Activated naive CD8-positive, alpha-beta T cell treated with anti-CD3 and anti-CD28 coated beads, Interleukin-2, amount 50 U/mL, for 16 hours (primary cell): Measurements from ENCODE around the gene ACMSD.
"Not testable (repeated sequence)": the region's sequence is repeated elsewhere in the genome, so short reads cannot be mapped to it uniquely, and the experiment has no call there.

Experiments used
- DNase-seq: peaks from one replicate; pipeline ENCODE4 v3.0.0-alpha.2; 2020; ENCODE audit warnings: low read depth, low spot score

The ACMSD gene

DNA sequence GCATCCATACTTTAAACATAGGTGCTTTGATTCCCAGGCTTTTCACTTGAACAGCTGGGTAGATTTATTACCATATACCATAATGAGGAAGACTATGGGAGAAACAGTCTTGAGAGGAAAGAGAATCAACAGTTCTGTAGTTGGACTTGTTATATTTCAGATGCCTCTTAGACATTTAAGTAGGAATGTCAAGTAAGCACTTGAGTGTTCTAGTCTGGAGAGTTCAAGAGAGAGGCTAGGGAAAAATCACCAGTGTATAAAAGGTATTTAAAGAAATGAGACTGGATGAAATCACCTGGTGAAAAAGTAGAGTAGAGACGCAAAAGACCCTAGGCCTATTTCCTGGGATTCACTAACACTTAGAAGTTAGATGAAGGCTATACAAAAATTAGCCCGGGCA is 66.8 kb downstream of the ACMSD start:
- DNase-seq: no peak

DNA sequence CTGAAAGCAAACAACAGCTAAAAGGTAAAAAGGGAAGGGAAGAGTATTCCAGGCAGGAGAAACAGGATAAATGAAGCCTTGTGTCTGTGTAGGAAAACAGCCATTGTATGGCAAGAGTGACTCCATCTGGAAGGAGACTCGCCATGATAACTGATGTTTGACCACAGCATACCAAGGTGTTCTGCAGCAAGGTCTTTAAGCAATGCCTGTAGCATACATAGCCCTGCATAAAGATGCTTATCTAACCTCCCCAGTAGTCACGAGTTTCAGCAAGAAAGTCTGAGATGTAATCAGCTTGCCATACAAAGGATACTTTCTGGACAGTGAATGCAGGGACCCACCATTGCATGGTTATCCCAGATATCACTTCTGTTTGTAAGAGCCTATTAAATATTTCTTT is 68.3 kb downstream of the ACMSD start:
- no peak for DNase-seq

DNA sequence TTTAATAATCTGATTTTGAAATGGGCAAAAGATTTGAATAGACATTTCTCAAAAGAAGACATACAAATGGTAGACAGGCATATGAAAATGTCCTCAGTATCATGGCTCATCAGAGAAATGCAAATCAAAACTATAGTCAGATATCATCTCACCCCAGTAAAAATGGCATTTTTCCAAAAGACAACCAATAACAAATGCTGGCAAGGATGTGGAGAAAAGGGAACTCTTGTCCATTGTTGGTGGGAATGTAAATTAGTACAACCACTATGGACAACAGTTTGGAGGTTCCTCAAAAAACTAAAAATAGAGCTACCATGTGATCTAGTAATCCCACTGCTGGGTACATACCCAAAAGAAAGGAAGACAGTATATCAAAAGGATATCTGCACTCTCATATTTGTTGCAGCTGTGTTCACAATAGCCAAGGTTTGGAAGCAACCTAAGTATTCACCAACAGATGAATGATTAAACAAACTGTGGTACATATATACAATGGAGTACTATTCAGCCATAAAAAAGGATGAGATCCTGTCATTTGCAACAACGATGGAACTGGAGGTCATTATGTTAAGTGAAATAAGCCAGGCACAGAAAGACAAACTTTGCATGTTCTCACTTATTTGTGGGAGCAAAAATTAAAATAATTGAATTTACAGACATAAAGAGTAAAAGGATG is 69.2 kb downstream of the ACMSD start:
- DNase-seq: not testable (repeated sequence)

DNA sequence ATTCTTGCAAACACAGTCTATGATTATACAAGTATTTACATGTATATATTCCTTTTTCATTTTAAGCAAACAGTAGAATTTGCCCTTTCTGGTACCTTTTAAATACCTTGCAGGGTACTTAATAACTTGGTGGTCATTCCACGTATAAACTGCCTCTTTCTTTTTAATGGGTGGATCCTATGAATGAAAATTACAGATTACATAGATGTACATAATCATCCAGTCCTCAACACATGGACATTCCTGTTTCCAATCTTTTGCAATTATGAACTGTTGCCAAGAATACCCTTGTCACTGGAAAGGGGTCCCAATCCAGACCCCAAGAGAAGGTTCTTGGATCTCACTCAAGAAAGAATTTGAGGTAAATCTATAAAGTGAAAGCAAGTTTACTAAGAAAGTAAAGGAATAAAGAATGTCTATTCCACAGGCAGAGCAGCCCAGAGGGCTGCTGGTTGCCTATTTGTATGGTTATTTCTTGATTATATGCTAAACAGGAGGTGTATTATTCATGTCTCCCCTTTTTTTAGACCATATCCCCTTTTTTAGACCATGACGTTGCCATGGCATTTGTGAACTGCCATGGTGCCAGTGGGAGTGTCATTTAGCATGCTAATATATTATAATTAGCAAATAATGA is 72.5 kb downstream of the ACMSD start:
- no peak for DNase-seq

DNA sequence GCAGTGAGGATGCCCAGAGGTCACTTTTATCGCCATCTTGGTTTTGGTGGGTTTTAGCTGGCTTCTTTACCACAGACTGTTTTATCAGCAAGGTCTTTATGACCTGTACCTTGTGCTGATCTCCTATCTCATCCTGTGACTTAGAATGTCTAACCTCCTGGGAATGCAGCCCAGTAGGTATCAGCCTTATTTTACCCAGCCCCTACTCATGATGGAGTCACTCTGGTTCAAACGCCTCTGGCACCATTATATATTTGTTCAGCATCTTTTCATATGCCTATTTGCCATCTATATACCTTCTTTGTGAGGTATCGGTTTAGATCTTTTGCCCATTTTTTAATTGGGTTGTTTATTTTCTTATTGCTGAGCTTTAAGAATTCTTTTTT is 73.0 kb downstream of the ACMSD start:
- DNase-seq: no peak

DNA sequence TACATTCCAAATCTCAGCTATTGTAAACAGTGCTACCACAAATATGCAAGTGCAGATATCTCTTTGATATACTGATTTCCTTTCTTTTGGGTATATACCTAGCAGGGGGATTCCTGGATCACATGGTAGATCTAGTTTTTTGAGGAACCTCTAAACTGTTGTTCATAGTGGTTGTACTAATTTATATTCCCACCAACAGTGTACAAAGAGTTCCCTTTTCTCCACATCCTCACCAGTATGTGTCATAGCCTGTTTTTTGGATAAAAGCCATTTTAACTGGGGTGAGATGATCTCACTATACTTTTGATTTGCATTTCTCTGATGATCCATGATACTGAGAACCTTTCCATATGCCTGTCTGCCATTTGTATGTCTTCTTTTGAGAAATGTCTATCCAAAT is 73.9 kb downstream of the ACMSD start:
- no peak for DNase-seq

DNA sequence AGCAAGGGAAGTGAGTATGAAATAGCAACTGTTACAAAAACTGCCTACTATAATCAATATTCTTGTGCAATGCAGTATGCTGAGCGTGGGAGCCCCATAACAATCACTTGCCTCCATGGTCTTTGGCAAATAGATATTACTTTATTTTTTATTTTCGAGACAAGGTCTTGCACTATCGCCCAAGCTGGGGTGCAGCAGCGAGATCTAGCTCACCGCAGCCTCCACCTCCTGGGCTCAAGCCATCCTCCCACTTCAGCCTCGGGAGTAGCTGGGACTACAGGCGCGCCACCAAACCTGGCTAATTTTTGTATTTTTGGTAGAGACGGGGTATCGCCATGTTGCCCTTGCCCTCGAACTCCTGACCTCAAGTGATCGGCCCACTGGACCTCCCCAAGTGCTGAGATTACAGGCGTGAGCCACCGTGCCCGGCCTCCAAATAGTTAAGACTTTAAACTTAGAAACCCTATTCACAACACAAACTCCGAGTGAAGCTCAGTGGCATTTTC is 79.0 kb downstream of the ACMSD start:
- DNase-seq: no peak

DNA sequence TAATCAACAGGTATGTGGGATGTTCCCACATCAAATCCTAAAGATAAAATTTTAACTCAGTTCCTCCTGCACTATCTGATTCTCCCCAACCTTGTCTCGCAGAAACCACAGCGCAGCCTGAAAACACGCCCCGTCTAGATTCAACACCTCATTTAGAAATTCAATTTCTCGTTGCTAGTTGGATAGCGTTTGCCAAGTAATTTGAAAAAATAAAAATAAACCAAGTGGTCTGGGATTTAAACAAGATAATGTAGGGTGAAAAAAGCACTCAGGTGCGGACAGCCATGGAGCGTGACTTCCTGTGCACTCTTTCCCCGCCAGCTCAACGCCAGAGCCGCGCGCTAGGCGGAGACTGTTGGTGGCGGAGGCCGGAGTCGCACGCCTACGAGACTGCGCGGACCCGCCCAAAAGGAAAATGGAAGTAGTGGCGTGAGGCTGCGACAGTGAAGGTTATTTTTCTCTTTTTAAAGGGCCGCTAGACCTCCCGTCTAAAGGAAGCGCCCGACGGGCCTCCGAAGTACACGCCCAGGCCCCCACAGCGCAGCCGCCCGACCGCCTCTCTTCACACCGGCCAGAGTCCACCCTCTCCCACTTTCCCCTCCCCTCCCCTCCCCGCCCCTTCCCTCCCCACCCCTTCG is 79.6 kb downstream of the ACMSD start:
- peak; percentile 76 for DNase-seq

DNA sequence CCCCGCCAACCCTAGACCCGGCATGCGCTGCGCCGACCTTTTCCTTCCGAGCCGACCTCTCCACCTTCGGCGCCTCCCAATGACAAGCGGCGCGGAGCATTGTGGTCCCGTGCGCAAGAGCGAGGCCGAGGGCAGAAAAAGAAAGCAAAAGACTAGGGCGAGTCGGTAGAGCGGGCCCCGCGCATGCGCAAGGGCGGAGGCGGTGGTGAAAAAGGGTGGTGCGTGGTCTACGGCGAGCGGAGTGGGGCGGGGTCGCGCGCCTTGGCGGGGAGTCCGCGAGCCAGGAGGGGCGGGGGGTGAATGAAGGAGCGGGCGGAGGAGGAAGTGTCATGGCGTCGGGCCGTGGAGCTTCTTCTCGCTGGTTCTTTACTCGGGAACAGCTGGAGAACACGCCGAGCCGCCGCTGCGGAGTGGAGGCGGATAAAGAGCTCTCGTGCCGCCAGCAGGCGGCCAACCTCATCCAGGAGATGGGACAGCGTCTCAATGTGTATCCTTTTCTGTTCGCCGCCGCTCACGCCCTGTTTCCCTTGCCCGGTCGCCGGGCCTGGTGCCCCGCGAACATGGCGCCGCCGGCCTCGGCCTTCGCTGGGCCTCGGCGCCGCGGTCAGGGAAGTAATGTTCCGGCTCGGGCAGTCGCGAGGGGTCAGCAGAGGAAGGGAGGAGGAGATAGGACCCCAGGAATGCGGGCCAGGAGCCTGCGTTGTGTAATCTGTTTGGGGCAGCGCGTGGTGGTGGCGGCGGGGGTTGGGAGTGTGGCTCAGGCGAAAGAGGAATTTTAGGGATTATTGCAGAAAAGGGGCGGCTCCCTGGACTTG is 80.3 kb downstream of the ACMSD start, which contains the start of gene CCNT2:
Gene CCNT2, plus strand, starts transcription at position 297 of the 815 bp plus-strand sequence. Its CDS starts 33 bp downstream, at position 330.
- peak; percentile 99 for DNase-seq

DNA sequence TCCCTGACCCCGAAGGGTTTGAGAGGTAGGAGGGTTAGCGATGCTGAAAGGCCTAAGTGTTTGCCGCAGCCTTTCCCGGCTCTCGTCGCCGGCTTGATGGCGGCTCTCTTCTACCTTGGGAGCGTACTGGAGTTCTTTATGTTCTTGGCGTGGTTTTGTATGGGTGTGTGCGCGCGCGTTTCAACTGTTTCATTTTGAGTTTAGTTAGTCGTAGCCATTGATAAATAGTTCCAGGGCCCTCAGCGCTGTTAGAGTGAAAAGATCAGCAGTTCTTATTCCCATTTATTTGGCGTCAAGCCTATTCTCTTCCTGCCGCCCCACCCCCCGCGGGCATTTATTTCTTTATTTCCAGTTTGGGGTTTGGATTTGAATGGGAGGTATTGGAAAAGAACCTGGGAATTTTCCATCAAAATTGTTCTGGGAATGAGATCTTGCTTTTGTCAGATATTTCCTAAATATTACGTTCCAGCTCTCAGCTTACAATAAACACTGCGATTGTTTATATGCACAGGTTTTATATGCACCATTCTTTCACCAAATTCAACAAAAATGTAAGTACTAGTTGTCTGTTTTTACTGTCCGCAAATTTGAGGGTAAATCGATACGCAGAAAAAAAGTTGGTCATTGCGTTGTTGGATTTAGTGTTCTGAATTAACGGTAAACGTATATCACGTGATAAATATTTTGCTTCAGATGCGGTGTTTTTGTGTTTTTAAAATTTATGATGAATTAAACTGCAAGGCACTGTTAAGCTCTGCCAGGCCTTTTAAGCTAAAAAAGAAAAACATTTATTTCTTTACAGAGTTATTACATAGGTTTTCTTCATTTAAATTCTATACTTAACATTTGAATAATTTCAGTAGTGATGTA is 81.2 kb downstream of the ACMSD start:
- peak; percentile 16 for DNase-seq

DNA sequence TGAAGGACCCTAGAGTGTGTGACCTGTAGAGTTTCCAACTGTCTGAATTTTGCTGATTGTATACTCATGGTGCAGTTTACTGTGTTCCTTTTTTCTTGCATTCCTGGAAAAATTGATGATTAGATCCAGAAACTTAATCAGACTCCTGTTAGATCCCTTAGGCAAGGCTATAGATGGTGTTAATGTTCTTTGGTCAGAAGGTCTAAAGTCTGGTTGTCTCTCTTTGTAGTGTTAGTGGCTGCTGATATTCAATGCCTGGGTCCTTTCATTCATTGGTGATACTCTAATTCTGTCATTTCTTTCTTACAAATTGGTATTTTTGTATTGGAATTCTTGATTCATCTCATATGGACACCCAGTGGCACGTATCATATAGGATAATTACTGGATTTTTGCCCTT is 86.5 kb downstream of the ACMSD start:
- no peak for DNase-seq

DNA sequence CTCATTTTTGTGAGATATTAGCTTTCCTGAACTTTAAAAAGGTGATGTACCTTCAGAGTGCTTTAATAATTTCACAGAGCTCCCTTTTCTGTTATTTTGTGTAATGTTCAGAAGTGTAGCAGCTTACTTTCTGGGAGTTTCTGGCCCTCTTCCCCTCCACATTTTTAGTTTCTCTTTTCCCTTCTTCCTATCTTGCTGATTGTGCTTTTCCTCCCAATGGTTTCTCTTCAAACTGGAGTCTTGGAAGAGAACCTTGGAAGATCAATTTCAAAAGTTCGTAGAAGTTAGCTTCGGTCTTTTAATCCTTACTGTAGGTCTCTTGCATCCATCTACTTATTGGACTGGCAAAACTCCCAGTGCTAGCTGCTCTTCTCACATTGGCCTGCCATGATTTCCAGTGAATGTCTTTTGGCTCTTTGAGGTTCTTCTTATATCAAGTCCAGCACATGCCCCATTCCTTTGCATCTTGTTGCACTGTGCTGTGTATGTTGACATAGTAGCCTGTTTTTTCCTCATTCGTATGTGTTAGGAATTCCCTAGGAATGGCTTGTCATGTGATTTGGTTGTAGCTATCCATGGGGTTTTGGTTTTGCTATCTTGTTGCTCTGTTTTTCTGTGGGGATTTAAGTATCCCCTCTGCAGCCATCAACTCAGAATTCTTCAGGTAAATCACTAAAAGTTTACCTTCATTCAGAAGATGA is 88.0 kb downstream of the ACMSD start:
- DNase-seq: no peak

DNA sequence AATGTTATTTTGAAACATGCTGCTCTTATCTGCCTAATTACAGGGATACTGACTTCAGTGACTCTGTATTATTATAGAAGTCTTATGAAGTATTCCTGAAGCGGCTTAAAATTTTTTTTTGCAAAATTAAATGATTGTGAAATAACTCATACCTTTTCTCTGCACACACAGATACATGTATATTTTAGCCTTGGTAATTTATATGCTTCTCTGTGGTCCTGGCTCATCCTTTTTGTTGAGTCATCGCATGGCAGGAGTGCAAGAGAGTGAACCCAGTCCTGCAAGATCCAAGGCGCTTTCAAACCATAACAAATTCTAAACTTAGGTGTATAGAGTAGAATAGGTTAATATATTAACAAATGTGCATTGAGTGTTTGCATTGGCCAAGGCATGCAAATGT is 88.8 kb downstream of the ACMSD start:
- no peak for DNase-seq

DNA sequence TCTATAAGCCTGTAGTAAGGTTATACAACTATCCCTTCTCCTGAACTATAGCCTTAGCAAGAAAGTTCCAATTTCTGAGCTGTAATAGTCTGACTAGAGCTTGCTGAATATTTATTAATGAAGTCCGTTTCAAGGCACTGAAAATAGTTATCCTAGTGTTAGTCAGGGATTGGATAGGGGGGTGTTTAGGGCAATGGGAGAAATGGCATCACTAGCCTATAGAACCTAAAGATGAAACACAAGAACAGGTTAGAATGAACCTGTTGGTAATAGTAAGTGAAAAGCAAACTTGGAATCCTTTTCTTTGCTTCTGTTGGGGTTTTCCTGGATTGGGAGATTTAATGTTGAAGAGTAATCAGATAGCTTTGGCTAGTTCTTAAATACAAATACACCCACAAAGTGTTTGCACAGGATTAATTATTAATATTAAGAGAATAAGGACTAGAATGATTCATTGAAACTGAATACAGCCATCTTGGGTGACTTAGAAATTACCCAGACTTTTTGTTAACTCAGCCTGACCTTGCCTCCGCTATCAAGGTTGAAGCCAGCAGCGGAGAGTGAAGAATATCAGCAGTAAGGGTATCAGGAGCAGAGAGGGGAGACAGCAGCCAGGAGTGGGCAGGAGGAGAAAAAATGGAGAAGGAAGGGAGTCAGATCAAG is 94.6 kb downstream of the ACMSD start:
- no peak for DNase-seq

DNA sequence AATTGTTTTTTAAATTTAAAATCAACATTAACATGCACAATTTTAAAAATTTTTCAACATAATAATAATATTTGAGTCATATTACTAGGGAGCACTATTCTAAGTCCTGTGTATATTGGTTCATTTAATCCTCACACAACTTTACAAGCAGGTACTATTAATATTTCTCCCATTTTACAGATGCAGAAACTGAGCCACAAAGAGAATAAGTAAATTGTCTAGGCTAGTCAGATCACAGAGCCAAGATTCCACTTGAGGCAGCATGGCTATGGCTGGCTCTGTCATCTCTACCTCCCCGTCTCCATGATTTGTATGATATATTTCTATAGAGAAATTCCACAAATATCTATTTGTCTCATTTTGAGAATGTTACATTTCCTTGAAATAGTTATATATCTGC is 95.3 kb downstream of the ACMSD start:
- DNase-seq: no peak

DNA sequence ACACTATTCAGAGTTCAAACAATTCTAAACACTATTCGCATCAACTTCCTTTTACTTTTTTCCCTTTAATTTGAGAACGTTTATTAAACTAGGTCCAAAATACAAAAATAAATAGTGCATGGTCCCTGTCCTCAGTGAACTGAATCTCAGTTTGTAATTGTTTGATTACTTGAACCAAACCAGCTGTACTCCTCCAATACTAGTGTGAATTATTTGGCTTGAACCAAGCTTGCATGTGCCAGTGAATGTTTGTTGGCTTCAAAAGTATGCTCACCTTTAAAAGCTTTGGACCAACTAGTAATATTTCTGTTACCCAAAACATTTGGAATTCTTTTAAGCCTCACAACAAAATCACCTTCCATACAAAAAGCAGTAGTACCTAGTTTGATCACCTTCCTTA is 95.7 kb downstream of the ACMSD start:
- DNase-seq: no peak

DNA sequence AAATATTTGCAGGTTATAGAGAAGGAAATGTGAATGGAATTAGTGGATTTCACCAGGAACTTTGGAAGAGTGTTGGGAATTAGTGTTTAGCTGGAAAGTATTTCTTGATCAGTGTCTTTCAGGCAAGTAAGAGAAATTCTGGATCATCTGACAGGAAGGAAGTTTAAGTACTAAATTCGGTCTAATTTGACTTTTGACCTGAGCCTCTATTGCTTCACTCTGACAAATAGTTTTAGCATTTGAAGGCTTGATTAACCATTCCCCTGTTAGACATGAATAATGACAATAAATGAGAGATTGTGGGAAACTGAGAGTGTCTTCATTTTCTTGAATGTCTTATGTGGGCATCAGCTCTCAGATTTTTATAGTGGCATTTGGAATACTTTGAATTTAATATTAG is 96.2 kb downstream of the ACMSD start:
- DNase-seq: no peak

DNA sequence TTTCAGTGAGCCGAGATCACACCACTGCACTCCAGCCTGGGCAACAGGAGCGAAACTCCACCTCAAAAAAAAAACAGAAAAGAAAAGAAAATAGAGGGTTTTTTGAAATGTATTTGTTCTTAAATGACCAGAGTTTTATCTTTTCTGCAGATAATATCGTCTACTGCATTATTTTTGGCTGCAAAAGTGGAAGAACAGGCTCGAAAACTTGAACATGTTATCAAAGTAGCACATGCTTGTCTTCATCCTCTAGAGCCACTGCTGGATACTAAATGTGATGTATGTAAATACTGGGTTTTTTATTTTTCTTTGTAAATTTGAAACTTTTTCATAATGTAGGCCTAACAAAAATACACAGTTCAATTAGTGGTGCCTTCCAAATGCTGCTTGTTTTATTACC is 98.3 kb downstream of the ACMSD start:
- DNase-seq: no peak

DNA sequence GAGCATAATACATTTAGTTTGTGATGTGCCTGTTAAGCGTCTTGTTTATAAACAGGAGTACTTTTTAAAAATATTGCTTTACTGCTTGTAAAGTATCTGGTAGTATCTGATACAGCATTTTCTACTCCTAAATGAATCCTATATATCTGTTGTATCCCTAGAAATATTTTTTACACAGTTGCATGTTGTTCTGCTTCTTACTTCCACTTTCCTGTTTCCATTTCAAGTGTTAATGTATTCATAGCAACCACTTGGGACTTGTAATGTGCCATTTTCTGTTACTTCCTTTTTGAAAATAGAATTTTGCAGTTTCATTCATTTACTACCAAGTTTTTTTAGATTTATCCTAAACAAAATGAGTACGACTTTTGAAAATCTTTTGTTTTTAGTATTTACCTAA is 105.1 kb downstream of the ACMSD start:
- no peak for DNase-seq

DNA sequence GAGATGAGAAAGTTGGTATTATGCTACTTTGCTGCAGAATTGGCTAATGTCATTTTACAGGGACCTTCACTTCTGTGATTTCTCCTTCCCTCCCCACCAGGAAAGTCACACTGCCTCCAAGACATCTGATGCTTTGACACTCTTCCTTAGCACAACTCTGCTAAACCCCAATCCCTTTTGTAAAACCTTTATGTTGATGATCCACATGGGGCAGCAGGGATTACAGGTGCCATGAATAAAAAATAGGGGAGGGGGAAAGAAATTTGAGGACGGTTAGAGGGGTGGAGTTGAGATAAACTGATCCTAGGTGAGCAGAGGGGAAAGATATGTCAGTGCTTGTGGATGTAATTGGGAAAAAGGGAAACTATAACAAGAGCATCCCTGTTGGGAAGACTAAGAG is 106.6 kb downstream of the ACMSD start:
- DNase-seq: no peak
